CD8-positive, alpha-beta memory T cell (primary cell): ENCODE measurements around the gene TENM3. TPM values are rescaled to one million over a fixed set of nuclear protein-coding genes. Genes with fewer than 3 reads are reported as not detected.

Source experiments
- CTCF ChIA-PET: fragments of 350-600 bp; sonication (Branson Sonifier 250); formaldehyde crosslinking; loops from one replicate; lab custom pipeline; 2021; ENCODE audit warnings: antibody characterized with exemption; lab: Charles Lee
- POLR2A ChIA-PET: fragments of 350-600 bp; sonication (Branson Sonifier 250); formaldehyde crosslinking; loops from one replicate; lab custom pipeline; 2021; ENCODE audit warnings: antibody characterized with exemption; lab: Charles Lee
- DNase-seq, 5 donors: peaks; one replicate each; pipeline versions ENCODE4 v3.0.0 to v3.0.0-alpha.2; 2020 to 2022; ENCODE audit warnings: mixed read lengths in 1 of 5
- H3K27ac ChIP-seq: one replicate; pipeline ENCODE4 v1.7.0; 2013; ENCODE audit warnings: low read depth, mild to moderate bottlenecking, low read length, moderate library complexity
- H3K27me3 ChIP-seq: 2 replicates; pipeline ENCODE4 v1.7.0; 2013; ENCODE audit warnings: low read length, mild to moderate bottlenecking; ENCODE audit not compliant: insufficient read depth, poor library complexity, severe bottlenecking
- H3K36me3 ChIP-seq: 2 replicates; pipeline ENCODE4 v1.7.0; 2013; ENCODE audit warnings: mild to moderate bottlenecking, low read length, moderate library complexity; ENCODE audit not compliant: insufficient read depth
- H3K4me1 ChIP-seq: 2 replicates; pipeline ENCODE4 v1.7.0; 2013; ENCODE audit warnings: mild to moderate bottlenecking, low read length, moderate library complexity; ENCODE audit not compliant: insufficient read depth
- H3K4me3 ChIP-seq: 2 replicates; pipeline ENCODE4 v1.7.0; 2013; ENCODE audit warnings: mild to moderate bottlenecking, low read length
- H3K9me3 ChIP-seq: 2 replicates; pipeline ENCODE4 v1.7.0; 2013; ENCODE audit warnings: mild to moderate bottlenecking, low read length
- H3K27ac Mint-ChIP-seq, 8 donors: one replicate each; pipeline ENCODE4 v1.8.0; 2020 to 2021; ENCODE audit warnings: mixed read lengths in 8 of 8, mild to moderate bottlenecking in 6 of 8, inconsistent platforms in 3 of 8, moderate library complexity in 3 of 8
- H3K27me3 Mint-ChIP-seq, 2 donors: one replicate each; pipeline ENCODE4 v1.8.0; 2020 to 2021; ENCODE audit warnings: mixed read lengths in 2 of 2, mild to moderate bottlenecking in 1 of 2, moderate library complexity in 1 of 2
- H3K36me3 Mint-ChIP-seq, 3 donors: one replicate each; pipeline ENCODE4 v1.8.0; 2020 to 2021; ENCODE audit warnings: mixed read lengths in 3 of 3, inconsistent platforms in 1 of 3, mild to moderate bottlenecking in 1 of 3
- H3K4me1 Mint-ChIP-seq, 3 donors: one replicate each; pipeline ENCODE4 v1.8.0; 2020 to 2021; ENCODE audit warnings: mixed read lengths in 3 of 3, inconsistent platforms in 1 of 3, mild to moderate bottlenecking in 1 of 3
- H3K4me3 Mint-ChIP-seq, 7 donors: one replicate each; pipeline ENCODE4 v1.8.0; 2020 to 2021; ENCODE audit warnings: mixed read lengths in 7 of 7, mild to moderate bottlenecking in 6 of 7, moderate library complexity in 4 of 7, inconsistent platforms in 2 of 7
- H3K9me3 Mint-ChIP-seq, 5 donors: one replicate each; pipeline ENCODE4 v1.8.0; 2020 to 2022; ENCODE audit warnings: mixed read lengths in 5 of 5, mild to moderate bottlenecking in 3 of 5, moderate library complexity in 2 of 5, inconsistent platforms in 1 of 5
- polyA plus RNA-seq: library from polyadenylated mRNA; unstranded; fragments of 300-500 nt; fragmentation: Illumina TruSeq; gene quantifications from one replicate; pipeline ENCODE4 v1.2.3, GENCODE V29; 2021
- total RNA-seq, 2 experiments: library from RNA; stranded (reverse); gene quantifications; one replicate each; pipeline ENCODE4 v1.2.3, GENCODE V29; 2021

TENM3 gene
- total and polyA plus RNA-seq, 3 experiments from 2014 or later = not detected

DNA sequence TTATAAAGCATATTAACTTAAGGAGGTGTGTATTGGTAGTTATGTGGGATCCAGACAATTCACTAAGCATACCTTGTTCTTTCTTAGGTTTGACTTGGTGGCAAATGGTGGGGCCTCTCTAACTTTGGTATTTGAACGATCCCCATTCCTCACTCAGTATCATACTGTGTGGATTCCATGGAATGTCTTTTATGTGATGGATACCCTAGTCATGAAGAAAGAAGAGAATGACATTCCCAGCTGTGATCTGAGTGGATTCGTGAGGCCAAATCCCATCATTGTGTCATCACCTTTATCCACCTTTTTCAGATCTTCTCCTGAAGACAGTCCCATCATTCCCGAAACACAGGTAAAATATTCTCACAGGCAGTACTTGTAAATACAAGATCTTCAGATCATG, 487.6 kb downstream of the TENM3 start:
- H3K9me3 Mint-ChIP-seq = no peaks in the 10 kb centered on the region
- Histone ChIP-seq H3K27ac (no peak overlapping the region), H3K4me3 (no peak overlapping the region), H3K4me1 (no peaks in the 10 kb centered on the region), H3K36me3 (no peaks in the 10 kb centered on the region), H3K9me3 (no peaks in the 10 kb centered on the region), H3K27me3 (no peaks in the 10 kb centered on the region)
- POLR2A ChIA-PET = no interaction called here
- peaks cover 0 to 2% (median 0%) of the 10 kb centered on the region in 3 donors for H3K36me3 Mint-ChIP-seq
- CTCF ChIA-PET = no interaction called here
- peaks cover 0 to 19% of the 10 kb centered on the region in 2 donors for H3K27me3 Mint-ChIP-seq
- DNase-seq = no peak
- no peaks in the 10 kb centered on the region for H3K4me1 Mint-ChIP-seq
- no peak overlapping the region for H3K4me3 Mint-ChIP-seq
- H3K27ac Mint-ChIP-seq = no peak overlapping the region

DNA sequence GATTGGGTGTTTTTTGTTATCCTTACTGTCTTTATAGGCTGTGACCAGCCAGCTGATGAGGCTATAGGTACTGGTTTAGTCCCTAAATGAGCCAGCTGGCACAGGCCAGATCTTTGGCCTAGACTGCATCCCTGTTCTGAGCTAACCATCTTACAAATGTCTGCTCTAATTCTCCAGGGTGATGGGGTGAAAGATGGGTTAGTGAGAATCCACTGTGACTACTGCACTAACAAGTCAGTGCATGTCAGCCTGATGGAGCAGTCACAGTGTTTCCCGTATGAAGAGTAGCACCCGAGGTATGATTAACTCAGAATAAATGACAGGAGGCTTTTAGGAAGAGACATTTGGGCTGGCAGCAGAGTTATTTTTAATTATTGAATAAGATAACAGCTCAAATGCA, 493.0 kb downstream of the TENM3 start:
- no peaks in the 10 kb centered on the region for H3K9me3 Mint-ChIP-seq
- no peak overlapping the region for H3K4me3 Mint-ChIP-seq
- H3K4me1 Mint-ChIP-seq = no peaks in the 10 kb centered on the region
- H3K36me3 Mint-ChIP-seq = peaks cover 0 to 2% (median 0%) of the 10 kb centered on the region in 3 donors
- Histone ChIP-seq H3K4me3 (no peak overlapping the region), H3K36me3 (no peaks in the 10 kb centered on the region), H3K27me3 (no peaks in the 10 kb centered on the region), H3K27ac (no peak overlapping the region), H3K4me1 (no peaks in the 10 kb centered on the region), H3K9me3 (no peaks in the 10 kb centered on the region)
- H3K27me3 Mint-ChIP-seq = peaks cover 1 to 16% of the 10 kb centered on the region in 2 donors
- H3K27ac Mint-ChIP-seq = no peak overlapping the region
- POLR2A ChIA-PET = no interaction called here
- CTCF ChIA-PET = no interaction called here
- no peak for DNase-seq

DNA sequence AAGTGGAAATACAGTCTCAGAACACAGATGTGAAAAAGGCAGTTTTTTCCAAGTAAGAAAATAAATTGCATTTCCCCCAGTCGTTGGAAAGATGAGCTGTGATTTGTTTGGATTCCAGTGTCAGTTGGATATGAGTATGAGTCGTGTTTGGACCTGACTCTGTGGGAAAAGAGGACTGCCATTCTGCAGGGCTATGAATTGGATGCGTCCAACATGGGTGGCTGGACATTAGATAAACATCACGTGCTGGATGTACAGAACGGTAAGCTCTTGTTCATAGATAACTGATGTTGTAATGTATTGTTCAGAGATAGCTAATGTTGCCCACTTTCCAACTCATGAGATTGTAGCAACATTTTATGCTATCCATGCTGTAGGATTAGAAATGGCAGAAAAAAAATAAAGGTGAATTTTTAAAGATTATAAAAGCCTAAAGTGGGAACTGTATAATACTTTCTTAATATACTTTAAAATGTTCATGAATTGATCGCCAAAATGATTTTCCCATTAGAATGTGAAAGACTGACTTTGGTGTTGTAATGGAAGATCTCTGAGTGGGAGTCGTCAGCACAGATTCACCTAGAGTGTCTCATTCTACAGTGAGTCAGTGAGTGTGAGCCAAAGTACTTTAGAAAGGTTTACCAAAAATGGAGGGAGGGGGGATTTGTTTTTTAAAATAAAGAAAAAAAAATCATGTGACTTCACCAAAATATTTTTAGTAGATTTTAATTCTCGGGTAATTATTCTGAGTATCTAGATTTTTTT, 495.3 kb downstream of the TENM3 start:
- Histone ChIP-seq H3K36me3 (no peaks in the 10 kb centered on the region), H3K4me1 (no peaks in the 10 kb centered on the region), H3K27me3 (no peaks in the 10 kb centered on the region), H3K9me3 (no peaks in the 10 kb centered on the region), H3K27ac (no peak overlapping the region), H3K4me3 (no peak overlapping the region)
- H3K36me3 Mint-ChIP-seq = peaks cover 0 to 2% (median 0%) of the 10 kb centered on the region in 3 donors
- ChIA-PET CTCF (no interaction called here), POLR2A (no interaction called here)
- H3K4me1 Mint-ChIP-seq = no peaks in the 10 kb centered on the region
- no peak for DNase-seq
- no peak overlapping the region for H3K27ac Mint-ChIP-seq
- no peaks in the 10 kb centered on the region for H3K9me3 Mint-ChIP-seq
- no peak overlapping the region for H3K4me3 Mint-ChIP-seq
- H3K27me3 Mint-ChIP-seq = peaks cover 1 to 13% of the 10 kb centered on the region in 2 donors

DNA sequence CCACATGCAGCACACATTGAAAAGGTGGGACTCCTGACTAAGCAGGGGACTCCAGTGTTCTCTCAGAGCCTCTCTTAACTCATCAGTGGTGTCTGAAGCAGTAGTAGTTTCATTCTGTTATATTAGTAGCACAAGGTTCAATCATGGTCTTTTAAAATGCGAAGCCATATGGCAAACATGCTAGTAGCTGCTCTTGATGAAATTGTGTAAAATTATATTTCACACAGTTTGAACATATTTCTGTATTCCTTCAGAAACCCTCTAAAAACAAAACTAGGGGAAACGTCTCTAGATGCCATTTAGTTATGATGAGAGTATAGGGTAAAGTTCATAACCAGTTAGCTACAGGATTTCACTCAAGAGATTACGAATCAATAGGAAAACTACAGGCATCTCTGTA, 497.1 kb downstream of the TENM3 start:
- Histone ChIP-seq H3K4me1 (no peaks in the 10 kb centered on the region), H3K27ac (no peak overlapping the region), H3K9me3 (no peaks in the 10 kb centered on the region), H3K4me3 (no peak overlapping the region), H3K27me3 (no peaks in the 10 kb centered on the region), H3K36me3 (no peaks in the 10 kb centered on the region)
- no peak overlapping the region for H3K4me3 Mint-ChIP-seq
- no peak overlapping the region for H3K27ac Mint-ChIP-seq
- no peaks in the 10 kb centered on the region for H3K4me1 Mint-ChIP-seq
- no peaks in the 10 kb centered on the region for H3K36me3 Mint-ChIP-seq
- H3K9me3 Mint-ChIP-seq = no peaks in the 10 kb centered on the region
- peaks cover 1 to 6% of the 10 kb centered on the region in 2 donors for H3K27me3 Mint-ChIP-seq
- POLR2A ChIA-PET = no interaction called here
- DNase-seq = no peak
- CTCF ChIA-PET = no interaction called here

DNA sequence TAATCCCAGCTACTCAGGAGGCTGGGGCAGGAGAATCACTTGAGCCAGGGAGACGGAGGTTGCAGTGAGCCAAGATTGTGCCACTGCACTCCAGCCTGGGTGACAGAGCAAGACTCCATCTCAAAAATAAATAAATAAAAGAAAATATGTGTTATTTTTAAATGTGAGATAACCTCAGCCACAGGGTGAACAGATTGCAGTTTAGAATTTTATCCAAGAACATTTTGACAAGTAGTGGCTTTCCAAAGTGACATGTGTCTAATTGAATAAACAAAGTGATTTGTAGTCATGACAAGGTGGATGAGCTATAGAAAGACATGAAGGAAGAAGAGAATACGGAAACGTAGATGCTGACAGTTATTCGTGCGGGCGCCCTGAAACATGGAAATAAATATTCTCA, 497.9 kb downstream of the TENM3 start:
- no peak overlapping the region for H3K4me3 ChIP-seq
- ChIA-PET CTCF (interaction anchor here (0.9 kb wide), 1 partner anchor 23 kb away, joined by 3 read pairs; no protein-coding TSS in a partner anchor), POLR2A (no interaction called here)
- H3K9me3 ChIP-seq = no peaks in the 10 kb centered on the region
- no peak for DNase-seq
- Mint-ChIP-seq H3K4me1 (no peaks in the 10 kb centered on the region), H3K36me3 (no peaks in the 10 kb centered on the region), H3K27me3 (peaks cover 1 to 3% of the 10 kb centered on the region in 2 donors), H3K27ac (no peak overlapping the region), H3K4me3 (no peak overlapping the region), H3K9me3 (no peaks in the 10 kb centered on the region)
- H3K27me3 ChIP-seq = no peaks in the 10 kb centered on the region
- no peaks in the 10 kb centered on the region for H3K36me3 ChIP-seq
- H3K4me1 ChIP-seq = no peaks in the 10 kb centered on the region
- no peak overlapping the region for H3K27ac ChIP-seq

DNA sequence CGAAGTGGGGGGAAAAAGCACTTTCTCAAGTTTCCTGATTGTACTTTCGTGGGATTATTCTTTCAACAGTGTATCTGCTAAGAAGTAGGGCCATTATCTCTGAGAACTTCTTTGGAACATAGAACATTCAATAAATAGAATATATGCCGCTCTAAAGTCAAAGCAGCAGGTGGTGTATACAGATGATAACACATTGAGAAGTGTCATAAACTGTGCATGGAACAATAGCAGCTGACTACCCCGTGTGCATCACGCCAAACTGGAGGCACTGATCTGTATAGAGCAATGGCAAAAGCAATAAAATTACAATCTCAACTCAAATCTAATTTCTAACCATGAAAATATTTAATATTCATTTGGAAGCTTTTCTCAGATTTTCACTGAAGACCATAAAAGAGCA, 498.7 kb downstream of the TENM3 start:
- H3K4me1 ChIP-seq = no peaks in the 10 kb centered on the region
- H3K4me1 Mint-ChIP-seq = no peaks in the 10 kb centered on the region
- H3K9me3 ChIP-seq = no peaks in the 10 kb centered on the region
- DNase-seq = no peak
- no peak overlapping the region for H3K4me3 Mint-ChIP-seq
- H3K27ac Mint-ChIP-seq = no peak overlapping the region
- H3K27ac ChIP-seq = no peak overlapping the region
- no peaks in the 10 kb centered on the region for H3K9me3 Mint-ChIP-seq
- no peaks in the 10 kb centered on the region for H3K36me3 Mint-ChIP-seq
- H3K27me3 Mint-ChIP-seq = peaks cover 1 to 3% of the 10 kb centered on the region in 2 donors
- ChIA-PET POLR2A (no interaction called here), CTCF (interaction anchor here (0.9 kb wide), 1 partner anchor 23 kb away, joined by 3 read pairs; no protein-coding TSS in a partner anchor)
- no peaks in the 10 kb centered on the region for H3K36me3 ChIP-seq
- no peak overlapping the region for H3K4me3 ChIP-seq
- no peaks in the 10 kb centered on the region for H3K27me3 ChIP-seq

DNA sequence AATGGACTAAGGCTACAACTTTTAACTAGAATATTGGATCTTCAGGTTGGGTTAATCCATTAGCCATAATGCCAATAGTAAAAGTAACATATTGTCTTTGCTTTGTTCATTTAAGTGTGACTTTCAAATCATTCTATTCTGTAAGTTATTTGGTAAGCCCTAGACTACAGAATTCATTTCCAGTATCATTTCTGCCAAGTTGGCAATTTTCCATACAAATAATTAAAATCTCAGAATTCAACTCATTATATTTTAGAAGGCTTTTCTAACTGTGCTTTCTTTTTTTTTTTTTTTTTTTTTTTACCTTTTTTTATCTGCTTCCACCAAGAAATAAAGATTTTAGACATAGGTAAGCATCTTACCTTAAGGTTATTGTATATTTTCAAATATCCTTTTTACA, 500.6 kb downstream of the TENM3 start:
- no peaks in the 10 kb centered on the region for H3K36me3 Mint-ChIP-seq
- Histone ChIP-seq H3K36me3 (no peaks in the 10 kb centered on the region), H3K9me3 (no peaks in the 10 kb centered on the region), H3K27me3 (no peaks in the 10 kb centered on the region), H3K27ac (no peak overlapping the region), H3K4me1 (no peaks in the 10 kb centered on the region), H3K4me3 (no peak overlapping the region)
- H3K9me3 Mint-ChIP-seq = no peaks in the 10 kb centered on the region
- peaks cover 0 to 1% of the 10 kb centered on the region in 2 donors for H3K27me3 Mint-ChIP-seq
- CTCF ChIA-PET = no interaction called here
- no peak for DNase-seq
- POLR2A ChIA-PET = no interaction called here
- no peak overlapping the region for H3K27ac Mint-ChIP-seq
- no peaks in the 10 kb centered on the region for H3K4me1 Mint-ChIP-seq
- no peak overlapping the region for H3K4me3 Mint-ChIP-seq

DNA sequence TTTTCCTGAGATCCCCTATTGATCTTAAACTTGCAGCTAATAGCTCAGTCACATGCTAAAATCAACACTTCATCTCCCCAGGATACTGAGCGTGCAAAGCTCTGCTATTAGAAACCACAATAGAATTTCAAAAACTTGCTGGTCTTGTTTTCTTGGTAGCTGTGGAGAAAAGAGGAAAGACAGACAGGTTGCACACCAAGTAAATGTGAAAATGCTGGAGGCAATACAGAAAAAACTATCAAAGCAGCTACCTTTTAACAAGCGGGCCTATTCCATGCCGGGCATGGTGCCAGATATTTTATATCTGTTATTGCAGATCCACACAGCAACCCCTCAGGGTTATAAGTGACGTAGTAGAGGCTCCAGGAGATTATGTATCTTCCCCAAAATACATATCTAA, 502.0 kb downstream of the TENM3 start:
- Histone ChIP-seq H3K27ac (no peak overlapping the region), H3K4me3 (no peak overlapping the region), H3K36me3 (no peaks in the 10 kb centered on the region), H3K9me3 (no peaks in the 10 kb centered on the region), H3K27me3 (no peaks in the 10 kb centered on the region), H3K4me1 (no peaks in the 10 kb centered on the region)
- H3K27ac Mint-ChIP-seq = no peak overlapping the region
- H3K27me3 Mint-ChIP-seq = peaks cover 0 to 1% of the 10 kb centered on the region in 2 donors
- DNase-seq = no peak
- ChIA-PET CTCF (no interaction called here), POLR2A (no interaction called here)
- H3K9me3 Mint-ChIP-seq = no peaks in the 10 kb centered on the region
- H3K36me3 Mint-ChIP-seq = no peaks in the 10 kb centered on the region
- H3K4me3 Mint-ChIP-seq = no peak overlapping the region
- H3K4me1 Mint-ChIP-seq = no peaks in the 10 kb centered on the region
